Measurements from ENCODE around the gene NELL2. TPM values are rescaled to one million over a fixed set of nuclear protein-coding genes. Genes with fewer than 3 reads are reported as not detected.

NELL2 gene
- total RNA-seq, 4 donors from 2014 or later, result 4.7 to 20.5 (median 9.3) TPM

DNA sequence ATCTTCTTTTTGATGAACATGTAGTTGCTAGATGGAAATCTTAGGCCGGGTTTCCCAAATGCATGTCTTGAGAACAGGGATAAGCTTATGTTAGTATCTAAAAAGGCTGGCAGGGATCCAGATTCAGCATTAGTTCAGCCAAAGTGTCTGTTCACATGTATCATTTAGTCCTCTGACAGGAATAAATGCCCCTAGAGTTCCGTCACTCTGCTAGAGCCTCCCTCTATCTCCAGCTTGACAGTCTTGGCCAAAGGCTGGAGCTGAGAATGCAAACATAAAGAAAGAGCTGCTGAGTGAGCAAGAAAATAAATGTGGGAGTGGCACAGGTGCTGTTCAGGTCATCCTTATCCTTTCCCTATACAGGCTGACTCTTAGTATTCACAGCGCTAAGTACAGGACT is 13.8 kb upstream of the NELL2 start:
- TF ChIP-seq EP300 (IDR thresholded peaks at IDR 0.05), result no peak
- TF ChIP-seq POLR2AphosphoS5 (IDR thresholded peaks at IDR 0.05), result no peak
- TF ChIP-seq, protein P1, sequence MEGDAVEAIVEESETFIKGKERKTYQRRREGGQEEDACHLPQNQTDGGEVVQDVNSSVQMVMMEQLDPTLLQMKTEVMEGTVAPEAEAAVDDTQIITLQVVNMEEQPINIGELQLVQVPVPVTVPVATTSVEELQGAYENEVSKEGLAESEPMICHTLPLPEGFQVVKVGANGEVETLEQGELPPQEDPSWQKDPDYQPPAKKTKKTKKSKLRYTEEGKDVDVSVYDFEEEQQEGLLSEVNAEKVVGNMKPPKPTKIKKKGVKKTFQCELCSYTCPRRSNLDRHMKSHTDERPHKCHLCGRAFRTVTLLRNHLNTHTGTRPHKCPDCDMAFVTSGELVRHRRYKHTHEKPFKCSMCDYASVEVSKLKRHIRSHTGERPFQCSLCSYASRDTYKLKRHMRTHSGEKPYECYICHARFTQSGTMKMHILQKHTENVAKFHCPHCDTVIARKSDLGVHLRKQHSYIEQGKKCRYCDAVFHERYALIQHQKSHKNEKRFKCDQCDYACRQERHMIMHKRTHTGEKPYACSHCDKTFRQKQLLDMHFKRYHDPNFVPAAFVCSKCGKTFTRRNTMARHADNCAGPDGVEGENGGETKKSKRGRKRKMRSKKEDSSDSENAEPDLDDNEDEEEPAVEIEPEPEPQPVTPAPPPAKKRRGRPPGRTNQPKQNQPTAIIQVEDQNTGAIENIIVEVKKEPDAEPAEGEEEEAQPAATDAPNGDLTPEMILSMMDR (IDR thresholded peaks at IDR 0.05), result no peak
- TF ChIP-seq POLR2A (IDR thresholded peaks at IDR 0.05), result no peak
- WGBS, result 72% methylated on average over 3 of the region's 3 CpGs
- DNase-seq (ENCODE audit: low spot score in 2 of 2), result no peak

GRCh38 chr12:44889162-44889561 is 13.0 kb upstream of the NELL2 start:
- no peaks in the 10 kb centered on the region for H3K9me3 ChIP-seq
- H3K27me3 ChIP-seq, result no peaks in the 10 kb centered on the region
- no peaks in the 10 kb centered on the region for H3K36me3 ChIP-seq
- 88% methylated on average over 3 of the region's 3 CpGs for WGBS
- H3K27ac ChIP-seq, result no peak overlapping the region
- H3K4me3 ChIP-seq, result no peak overlapping the region
- no peak for TF ChIP-seq POLR2A (IDR thresholded peaks at IDR 0.05)
- no peak for TF ChIP-seq EP300 (IDR thresholded peaks at IDR 0.05)
- TF ChIP-seq, protein P1 (IDR thresholded peaks at IDR 0.05), result no peak
- no peak for TF ChIP-seq POLR2AphosphoS5 (IDR thresholded peaks at IDR 0.05)
- H3K4me1 ChIP-seq, result no peaks in the 10 kb centered on the region
- no peak for DNase-seq (ENCODE audit: low spot score in 2 of 2)

More for the DNA sequence above, 13.8 kb upstream of the NELL2 start:
- Histone ChIP-seq H3K27ac (no peak overlapping the region), H3K27me3 (no peaks in the 10 kb centered on the region), H3K9me3 (no peaks in the 10 kb centered on the region), H3K36me3 (no peaks in the 10 kb centered on the region), H3K4me1 (no peaks in the 10 kb centered on the region), H3K4me3 (no peak overlapping the region)

GRCh38 chr12:44885902-44886301 is 9.8 kb upstream of the NELL2 start:
- TF ChIP-seq POLR2AphosphoS5 (IDR thresholded peaks at IDR 0.05) (no peak), EP300 (IDR thresholded peaks at IDR 0.05) (no peak), POLR2A (IDR thresholded peaks at IDR 0.05) (no peak)
- TF ChIP-seq, protein P1 (IDR thresholded peaks at IDR 0.05), result no peak
- no peak for DNase-seq (ENCODE audit: low spot score in 2 of 2)
- Histone ChIP-seq H3K27me3 (no peaks in the 10 kb centered on the region), H3K9me3 (peaks cover 7% of the 10 kb centered on the region), H3K36me3 (no peaks in the 10 kb centered on the region), H3K27ac (no peak overlapping the region), H3K4me3 (no peak overlapping the region), H3K4me1 (no peaks in the 10 kb centered on the region)

- Histone ChIP-seq H3K36me3 (no peaks in the 10 kb centered on the region), H3K4me3 (no peak overlapping the region), H3K27me3 (peaks cover 7% of the 10 kb centered on the region), H3K9me3 (peaks cover 7% of the 10 kb centered on the region), H3K27ac (no peak overlapping the region), H3K4me1 (peaks cover 9% of the 10 kb centered on the region)
- DNase-seq (ENCODE audit: low spot score in 2 of 2), result no peak
- WGBS, result 88% methylated on average over 1 of the region's 1 CpG
- TF ChIP-seq POLR2A (IDR thresholded peaks at IDR 0.05) (no peak), POLR2AphosphoS5 (IDR thresholded peaks at IDR 0.05) (no peak)
These were observed 5.1 kb upstream of the NELL2 start for GRCh38 chr12:44881197-44881596.

DNA sequence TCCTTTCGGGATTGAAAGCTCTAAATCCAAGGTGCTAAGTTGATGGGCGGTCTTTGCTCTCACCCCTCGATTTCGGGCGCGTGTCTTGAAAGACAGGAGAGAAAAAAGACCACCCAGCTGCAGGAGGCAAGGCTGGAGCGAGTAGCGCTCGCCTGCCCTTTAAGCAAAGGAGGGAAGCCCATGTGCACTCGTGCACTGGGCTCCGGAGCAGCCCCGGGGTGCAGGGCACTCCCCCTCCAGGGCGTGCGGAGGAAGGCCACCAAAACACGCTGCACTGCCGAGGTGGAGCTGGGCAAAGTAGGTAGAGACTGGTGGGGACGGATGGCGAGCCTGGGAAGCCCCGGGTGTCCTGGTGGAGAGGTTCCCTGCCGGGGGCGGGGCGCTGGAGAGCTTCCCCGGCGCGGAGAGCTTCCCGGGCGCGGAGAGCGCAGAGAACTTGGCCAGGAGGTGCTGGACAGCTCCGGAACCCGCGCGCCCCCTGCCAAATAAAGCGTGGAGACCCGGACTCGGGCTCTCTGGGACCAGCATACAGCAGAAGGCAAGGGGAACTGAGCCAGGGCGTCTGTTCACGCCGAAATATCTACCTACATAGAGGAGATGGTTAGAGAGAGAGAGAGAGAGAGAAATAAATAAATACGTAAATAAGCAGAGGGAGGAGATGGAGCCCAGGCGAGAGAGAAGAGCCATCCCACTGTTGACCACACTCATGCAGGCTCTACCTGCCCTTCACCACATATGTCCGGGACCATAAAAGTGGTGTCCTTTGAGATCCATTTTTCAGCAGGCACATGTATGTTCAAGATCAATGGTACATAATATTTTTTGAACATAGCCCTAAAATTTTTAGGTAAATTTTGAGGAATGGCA is 662 bp upstream of the NELL2 start:
- 3% methylated on average over 41 of the region's 42 CpGs for WGBS
- Histone ChIP-seq H3K27me3 (peaks cover 42% of the 10 kb centered on the region), H3K36me3 (no peaks in the 10 kb centered on the region), H3K9me3 (peaks cover 6% of the 10 kb centered on the region), H3K27ac (no peak overlapping the region), H3K4me3 (peak overlapping the region; percentile 73), H3K4me1 (peaks cover 27% of the 10 kb centered on the region)
- no peak for DNase-seq (ENCODE audit: low spot score in 2 of 2)
- TF ChIP-seq, protein P1 (IDR thresholded peaks at IDR 0.05), result no peak
- no peak for TF ChIP-seq EP300 (IDR thresholded peaks at IDR 0.05)
- no peak for TF ChIP-seq POLR2AphosphoS5 (IDR thresholded peaks at IDR 0.05)
- no peak for TF ChIP-seq POLR2A (IDR thresholded peaks at IDR 0.05)

All from suprapubic skin (tissue), 4 donors.